ENCODE data around the gene KARS1. TPM values are rescaled to one million over a fixed set of nuclear protein-coding genes. Genes with fewer than 3 reads are reported as not detected.

KARS1 gene
- total RNA-seq, 3 donors from 2014 or later: 107 to 135 (median 114) TPM

DNA sequence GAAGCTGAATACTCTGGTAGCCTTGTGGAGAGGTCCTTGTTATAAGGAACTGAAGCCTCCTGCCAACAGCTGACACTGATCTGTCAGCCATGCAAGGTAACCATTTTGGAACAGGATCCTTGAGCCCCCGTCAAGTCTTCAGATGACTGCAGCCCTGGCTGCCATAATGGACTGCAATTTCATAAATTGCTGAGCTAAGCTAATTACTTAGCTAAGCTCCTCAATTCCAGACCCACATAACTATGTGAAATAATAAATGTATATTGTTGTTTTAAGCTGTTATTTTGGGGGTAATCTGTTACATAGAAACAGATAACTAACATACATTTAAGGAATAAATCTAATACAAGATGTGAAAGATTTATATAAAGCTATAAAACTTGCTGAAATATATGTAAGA, 41.0 kb downstream of the KARS1 start:
- TF ChIP-seq POLR2AphosphoS5 (IDR thresholded peaks at IDR 0.05) (no peak), POLR2A (IDR thresholded peaks at IDR 0.05) (no peak)
- TF ChIP-seq, protein P1, sequence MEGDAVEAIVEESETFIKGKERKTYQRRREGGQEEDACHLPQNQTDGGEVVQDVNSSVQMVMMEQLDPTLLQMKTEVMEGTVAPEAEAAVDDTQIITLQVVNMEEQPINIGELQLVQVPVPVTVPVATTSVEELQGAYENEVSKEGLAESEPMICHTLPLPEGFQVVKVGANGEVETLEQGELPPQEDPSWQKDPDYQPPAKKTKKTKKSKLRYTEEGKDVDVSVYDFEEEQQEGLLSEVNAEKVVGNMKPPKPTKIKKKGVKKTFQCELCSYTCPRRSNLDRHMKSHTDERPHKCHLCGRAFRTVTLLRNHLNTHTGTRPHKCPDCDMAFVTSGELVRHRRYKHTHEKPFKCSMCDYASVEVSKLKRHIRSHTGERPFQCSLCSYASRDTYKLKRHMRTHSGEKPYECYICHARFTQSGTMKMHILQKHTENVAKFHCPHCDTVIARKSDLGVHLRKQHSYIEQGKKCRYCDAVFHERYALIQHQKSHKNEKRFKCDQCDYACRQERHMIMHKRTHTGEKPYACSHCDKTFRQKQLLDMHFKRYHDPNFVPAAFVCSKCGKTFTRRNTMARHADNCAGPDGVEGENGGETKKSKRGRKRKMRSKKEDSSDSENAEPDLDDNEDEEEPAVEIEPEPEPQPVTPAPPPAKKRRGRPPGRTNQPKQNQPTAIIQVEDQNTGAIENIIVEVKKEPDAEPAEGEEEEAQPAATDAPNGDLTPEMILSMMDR (IDR thresholded peaks at IDR 0.05): no peak
- intact Hi-C loops (cut with DNase I; ENCODE audit: low total_unique reads): no loop called here
- no peak for DNase-seq (ENCODE audit: low spot score in 2 of 2)
- Histone ChIP-seq H3K4me3 (no peak overlapping the region), H3K4me1 (no peaks in the 10 kb centered on the region), H3K27me3 (no peaks in the 10 kb centered on the region), H3K9me3 (no peaks in the 10 kb centered on the region), H3K27ac (no peak overlapping the region), H3K36me3 (peaks cover 10% of the 10 kb centered on the region)

DNA sequence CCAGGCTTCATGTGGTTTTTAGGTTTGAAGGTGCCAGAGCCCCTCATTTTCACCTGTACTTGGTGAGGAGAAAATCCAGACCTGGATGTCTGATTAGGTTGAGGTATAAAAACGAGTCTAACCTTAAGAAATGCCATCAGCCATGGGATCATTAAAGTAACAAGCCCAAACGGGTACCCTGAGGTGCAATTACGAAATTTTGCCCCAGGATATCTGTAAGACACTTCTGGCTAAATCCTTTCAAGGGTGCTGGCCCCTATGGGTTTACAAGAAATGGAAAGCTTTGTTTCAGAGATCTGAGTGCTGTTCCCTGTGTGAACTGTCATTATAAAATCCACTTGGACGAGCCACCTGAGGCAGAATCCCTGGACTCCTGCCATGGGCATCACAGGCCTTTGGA, 44.2 kb downstream of the KARS1 start:
- H3K27me3 ChIP-seq: no peaks in the 10 kb centered on the region
- H3K9me3 ChIP-seq: no peaks in the 10 kb centered on the region
- TF ChIP-seq POLR2A (IDR thresholded peaks at IDR 0.05) (no peak), POLR2AphosphoS5 (IDR thresholded peaks at IDR 0.05) (no peak)
- TF ChIP-seq, protein P1 (IDR thresholded peaks at IDR 0.05): no peak
- no peak for DNase-seq (ENCODE audit: low spot score in 2 of 2)
- no peak overlapping the region for H3K27ac ChIP-seq
- intact Hi-C loops (cut with DNase I; ENCODE audit: low total_unique reads): no loop called here
- no peak overlapping the region for H3K4me3 ChIP-seq
- H3K36me3 ChIP-seq: peaks cover 17% of the 10 kb centered on the region
- no peaks in the 10 kb centered on the region for H3K4me1 ChIP-seq

DNA sequence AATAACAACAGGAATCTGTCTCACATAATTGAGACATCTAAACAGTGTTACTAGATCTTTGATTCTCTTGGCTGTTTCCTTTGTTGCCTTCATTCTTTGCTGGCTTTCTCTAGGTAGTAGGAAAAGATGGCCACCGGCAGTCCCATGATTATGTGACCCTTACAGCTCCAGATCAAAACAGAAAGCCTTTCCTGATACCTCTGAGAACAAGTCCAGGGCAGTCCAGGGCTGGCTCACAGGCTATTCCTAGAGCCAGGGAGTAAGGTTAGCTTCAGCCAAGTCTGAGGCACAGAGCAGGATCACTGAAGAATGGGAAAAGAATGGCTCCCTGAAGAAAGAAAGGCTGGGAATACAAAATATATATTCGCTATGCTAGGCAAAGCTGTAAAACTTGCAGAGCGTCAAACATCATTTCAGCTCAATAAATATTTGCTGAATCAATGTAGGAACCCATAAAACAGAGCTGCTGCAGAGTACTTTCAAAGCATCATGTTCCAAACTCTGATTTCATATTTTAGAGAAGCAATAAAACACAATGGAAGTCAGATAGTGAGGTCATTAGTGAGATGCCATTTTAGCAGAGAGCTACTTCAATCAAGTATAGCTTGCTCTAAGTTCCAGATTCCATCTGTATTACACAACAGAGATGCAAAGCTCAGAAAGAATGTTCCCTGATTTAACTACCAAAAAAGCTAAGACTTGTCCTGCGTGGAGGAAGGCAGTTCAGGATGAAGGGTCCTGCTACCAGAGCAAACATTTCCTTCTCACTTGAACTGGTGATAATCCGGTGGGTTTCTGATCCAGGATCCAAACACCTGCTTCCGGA, 47.8 kb downstream of the KARS1 start:
- H3K36me3 ChIP-seq: peaks cover 12% of the 10 kb centered on the region
- no peaks in the 10 kb centered on the region for H3K27me3 ChIP-seq
- H3K27ac ChIP-seq: no peak overlapping the region
- intact Hi-C loops (cut with DNase I; ENCODE audit: low total_unique reads): no loop called here
- TF ChIP-seq POLR2A (IDR thresholded peaks at IDR 0.05) (no peak), POLR2AphosphoS5 (IDR thresholded peaks at IDR 0.05) (no peak)
- TF ChIP-seq, protein P1 (IDR thresholded peaks at IDR 0.05): no peak
- no peak for DNase-seq (ENCODE audit: low spot score in 2 of 2)
- H3K4me1 ChIP-seq: no peaks in the 10 kb centered on the region
- H3K9me3 ChIP-seq: no peaks in the 10 kb centered on the region
- no peak overlapping the region for H3K4me3 ChIP-seq

DNA sequence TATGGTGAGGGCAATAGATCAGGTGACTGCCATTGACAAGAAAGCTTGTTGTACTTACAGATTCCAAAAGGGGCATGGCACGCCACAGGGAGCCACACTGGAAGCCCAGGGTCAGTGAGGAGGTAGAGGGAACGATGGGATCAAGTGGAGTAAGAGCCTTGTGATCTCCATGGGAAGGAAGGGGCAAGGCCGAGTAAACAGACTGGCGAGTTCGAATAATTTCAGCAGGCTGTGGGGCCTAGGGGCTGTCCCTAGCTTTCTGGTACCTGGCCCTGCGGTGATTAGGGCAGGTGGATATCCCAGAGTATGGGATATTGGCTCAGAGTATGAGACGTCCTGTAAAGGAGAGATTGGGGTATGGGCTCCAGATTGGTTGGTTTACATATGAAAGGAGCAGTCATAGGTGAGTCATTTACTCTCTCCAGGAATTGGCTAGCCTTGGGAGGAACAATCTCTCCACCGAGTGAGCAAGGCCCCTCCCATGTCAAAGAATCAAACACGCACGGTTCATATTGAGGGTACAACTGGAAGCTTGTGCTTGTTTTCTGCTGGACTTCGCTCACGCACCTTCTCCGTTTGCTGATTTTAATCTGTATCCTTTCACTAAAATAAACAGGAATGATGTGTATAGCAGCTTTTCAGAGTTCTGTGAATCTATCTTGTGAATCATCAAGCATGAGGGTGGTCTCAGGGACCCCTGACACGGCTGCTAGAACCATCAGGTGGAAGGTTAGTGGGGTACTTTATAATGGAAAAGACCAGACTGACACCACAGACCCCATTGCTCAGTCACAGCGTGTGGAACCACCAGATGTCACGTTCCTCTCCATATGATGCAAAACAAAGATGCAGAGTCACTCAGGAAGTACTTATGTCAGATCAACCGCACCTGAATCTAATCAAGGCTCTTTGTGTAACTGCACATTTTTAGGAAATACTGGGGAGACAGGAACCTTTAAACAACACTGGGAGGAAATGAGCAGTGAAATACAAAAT, 53.3 kb downstream of the KARS1 start:
- H3K36me3 ChIP-seq: no peaks in the 10 kb centered on the region
- TF ChIP-seq POLR2A (IDR thresholded peaks at IDR 0.05) (no peak), POLR2AphosphoS5 (IDR thresholded peaks at IDR 0.05) (no peak)
- TF ChIP-seq, protein P1 (IDR thresholded peaks at IDR 0.05): no peak
- no peaks in the 10 kb centered on the region for H3K4me1 ChIP-seq
- no peaks in the 10 kb centered on the region for H3K9me3 ChIP-seq
- peak overlapping the region in 1 of 2 donors; percentile 34 for H3K27ac ChIP-seq
- no peaks in the 10 kb centered on the region for H3K27me3 ChIP-seq
- no peak overlapping the region for H3K4me3 ChIP-seq
- intact Hi-C loops (cut with DNase I; ENCODE audit: low total_unique reads): no loop called here
- no peak for DNase-seq (ENCODE audit: low spot score in 2 of 2)
